HG03378 (cell line): Measurements from ENCODE around the gene WDR33.

Experiments
- ATAC-seq: cut with Tn5 transposase; IDR thresholded peaks from one replicate; pipeline ENCODE4 v1.9.1; 2021; ENCODE audit warnings: mild to moderate bottlenecking, moderate library complexity; ENCODE audit not compliant: unreplicated experiment

WDR33 gene

DNA sequence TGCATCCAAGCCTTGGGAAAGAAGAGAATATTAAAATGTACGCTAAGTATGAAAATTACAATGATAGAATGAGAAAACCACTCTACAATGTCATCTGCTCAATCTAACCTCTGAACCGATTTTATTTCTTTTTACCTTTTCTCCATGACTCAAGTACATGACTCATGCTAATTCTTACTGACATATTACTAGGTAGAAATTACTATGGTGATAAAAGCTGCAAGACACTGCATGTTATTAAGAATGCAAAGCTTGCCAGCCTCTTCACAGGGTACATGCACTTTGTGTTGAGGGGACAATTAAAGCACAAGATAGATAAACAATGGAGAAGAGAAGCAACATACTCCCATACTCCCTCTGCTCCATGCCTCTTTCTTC, 89.0 kb downstream of the WDR33 start:
- ATAC-seq = no peak

DNA sequence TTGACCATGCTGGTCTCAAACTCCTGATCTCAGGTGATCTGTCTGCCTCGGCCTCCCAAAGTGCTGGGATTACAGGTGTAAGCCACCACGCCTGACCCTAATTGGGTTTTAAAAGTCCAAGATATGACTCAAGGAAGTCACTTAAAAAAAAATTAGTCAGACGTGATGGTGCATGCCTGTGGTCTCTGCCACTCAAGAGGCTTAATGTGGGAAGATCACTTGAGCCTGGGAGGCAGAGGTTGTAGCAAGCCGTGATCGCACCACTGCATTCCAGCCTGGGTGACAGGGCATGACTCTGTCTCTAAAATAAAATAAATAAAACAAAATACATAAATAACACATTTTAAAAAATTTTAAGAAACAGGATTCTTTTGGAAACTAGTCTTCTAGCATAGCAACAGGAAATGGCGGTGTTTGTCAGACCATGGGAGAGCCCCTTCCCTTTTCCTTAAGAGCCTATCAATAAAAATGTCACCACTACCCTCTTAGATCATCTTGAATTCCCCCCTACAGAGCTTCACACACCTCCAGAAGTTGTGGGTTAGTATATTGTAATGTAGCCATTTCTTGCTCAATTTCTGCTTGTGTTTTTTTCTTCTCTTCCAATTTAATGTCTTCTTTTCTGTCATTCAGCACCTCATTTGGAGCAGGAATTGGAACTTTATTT, 89.5 kb downstream of the WDR33 start:
- ATAC-seq = no peak

DNA sequence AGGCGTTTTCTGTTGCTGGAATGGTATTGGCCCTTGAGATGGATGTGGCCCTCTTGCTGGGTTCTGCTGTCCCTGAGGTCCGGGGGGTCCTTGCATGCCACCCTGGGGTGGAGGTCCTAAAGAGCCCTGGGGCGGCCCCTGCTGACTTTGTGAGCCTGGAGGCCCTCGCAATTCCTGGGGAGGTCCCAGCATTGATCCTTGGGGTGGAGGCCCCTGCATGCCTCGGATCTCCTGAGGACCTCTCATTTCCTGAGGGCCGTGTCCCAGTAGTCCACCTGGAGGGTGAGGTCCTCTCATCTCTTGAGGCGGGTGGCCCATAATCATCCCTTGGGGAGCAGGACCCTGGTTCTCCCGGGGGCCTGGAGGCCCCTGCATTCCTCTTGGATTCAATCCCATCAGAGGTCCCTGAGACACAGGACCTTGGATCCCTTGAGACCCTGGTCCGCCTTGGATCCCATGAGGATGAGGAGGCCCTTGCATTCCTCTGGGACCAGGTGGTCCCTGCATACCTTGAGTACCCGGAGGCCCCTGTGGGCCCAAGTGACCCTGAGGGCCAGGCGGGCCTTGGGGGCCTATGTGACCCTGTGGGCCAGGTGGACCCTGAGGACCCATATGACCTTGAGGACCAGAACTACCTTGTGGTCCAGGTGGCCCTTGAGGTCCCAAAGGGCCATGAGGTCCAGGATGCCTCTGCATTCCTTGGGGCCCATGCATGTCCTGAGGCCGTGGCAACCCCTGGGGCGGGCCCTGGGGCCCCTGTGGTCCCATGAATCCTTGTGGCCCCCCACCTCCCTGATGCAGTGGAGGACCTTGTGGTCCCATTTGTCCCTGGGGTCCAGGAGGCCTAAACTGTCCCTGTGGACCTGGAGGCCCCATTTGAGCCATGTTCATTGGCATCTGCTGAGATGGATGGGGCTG, 91.4 kb downstream of the WDR33 start:
- ATAC-seq = no peak

DNA sequence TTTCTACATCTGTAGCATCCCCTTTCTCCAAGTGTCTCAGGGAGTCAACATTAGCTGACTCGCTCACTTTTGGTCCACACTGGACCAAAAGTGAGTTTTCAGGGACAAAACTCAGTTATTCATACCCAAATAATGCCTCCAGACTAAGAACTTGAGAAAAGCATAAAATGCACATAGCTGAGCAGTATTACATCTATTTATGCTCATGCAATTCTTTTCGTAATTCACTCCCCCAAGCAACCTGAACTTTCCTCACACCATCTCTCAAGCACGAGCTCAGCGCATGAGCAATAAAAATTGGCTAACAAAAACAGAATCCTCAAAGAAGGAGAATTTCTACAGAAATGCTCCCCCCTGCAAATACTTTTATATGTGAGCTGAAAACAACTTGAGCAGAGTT, 92.7 kb downstream of the WDR33 start:
- no peak for ATAC-seq

DNA sequence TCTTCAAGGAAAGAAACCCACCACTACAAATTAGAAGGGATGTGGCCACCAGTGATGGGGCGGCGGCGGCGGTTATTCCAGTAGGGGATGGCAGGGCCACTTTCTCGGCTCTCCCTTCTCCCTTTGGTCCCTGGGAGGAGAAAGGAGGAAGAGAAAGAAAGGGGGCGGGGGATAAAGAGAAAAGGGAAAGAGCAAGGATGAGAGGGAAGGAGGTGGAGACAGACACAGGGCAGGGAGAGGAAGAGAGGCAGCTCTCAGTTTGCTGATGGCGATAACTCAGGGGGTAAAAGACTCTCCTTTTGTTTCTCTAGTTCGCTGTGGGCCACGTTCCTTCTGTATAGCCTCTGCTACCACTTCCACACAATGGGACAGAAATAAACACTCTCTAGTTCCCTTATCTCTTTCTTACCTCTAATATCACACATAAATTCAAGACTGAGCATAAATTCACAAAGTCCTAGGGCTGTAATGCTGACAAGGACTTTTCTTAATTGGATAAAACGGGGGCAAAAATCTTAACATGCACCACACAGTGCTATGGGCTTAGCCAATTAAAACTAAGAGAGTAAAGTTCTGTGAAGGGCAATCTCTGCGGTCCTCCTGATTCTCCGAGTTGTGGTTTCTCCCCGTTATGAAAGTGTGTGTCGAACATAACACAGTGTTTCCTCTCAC, 95.1 kb downstream of the WDR33 start:
- ATAC-seq = no peak

DNA sequence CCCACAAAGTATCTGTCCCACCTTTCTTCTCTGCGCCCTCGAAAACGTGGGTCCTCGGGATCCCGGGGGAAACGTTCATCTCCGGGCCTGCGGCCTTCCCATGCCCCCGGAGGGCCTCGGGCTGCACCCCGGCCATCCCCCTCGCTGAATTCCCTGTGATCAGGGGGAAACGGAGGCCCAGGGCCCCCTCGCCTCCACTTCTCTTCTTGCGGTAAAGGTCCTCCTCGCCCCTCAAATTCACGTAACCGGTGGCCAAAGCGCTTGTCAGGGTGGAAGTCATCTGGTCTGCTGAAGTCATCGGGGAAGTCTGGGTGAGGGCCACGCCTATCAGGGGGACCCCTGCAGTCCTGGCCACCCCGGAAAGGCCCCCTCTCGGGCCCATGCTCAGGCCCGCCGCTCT, 97.4 kb downstream of the WDR33 start:
- ATAC-seq = no peak

DNA sequence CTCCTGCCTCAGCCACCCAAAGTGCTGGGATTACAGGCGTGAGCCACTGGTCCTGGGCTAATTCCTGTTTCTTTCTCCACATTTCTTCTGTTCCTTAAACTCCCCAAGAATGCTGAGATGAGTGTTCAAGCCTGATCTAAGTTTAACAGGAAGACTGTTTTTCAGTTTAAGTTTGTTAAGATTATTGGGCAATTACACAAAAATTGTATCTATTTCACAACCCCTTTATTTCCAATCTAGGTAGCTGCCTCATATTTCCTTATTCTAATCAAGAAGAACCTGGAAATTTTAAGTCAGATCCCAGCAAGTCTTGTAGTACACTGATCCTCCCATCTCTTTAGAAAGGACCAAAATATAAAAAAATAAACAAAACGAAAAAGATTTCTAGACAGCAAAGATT, 98.0 kb downstream of the WDR33 start:
- no peak for ATAC-seq

DNA sequence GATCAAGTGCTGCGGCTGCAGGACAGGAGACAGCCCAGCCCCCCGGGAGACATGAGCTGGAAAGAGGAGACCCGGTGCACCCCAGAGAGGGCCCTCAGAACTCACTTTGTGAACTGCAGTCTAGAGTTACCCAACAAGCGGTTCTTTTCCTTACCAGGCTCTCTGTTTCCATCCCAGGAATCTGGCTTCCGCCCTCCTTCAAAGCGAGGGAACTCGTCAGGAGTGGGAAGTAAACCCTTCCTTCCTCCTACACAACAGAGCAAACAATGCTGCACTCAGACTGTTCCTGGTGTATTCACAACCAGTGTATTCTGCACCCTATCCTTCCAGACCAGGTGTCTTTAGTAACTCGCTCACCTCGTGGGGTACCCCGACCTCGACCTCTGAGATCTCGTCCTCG, 101.6 kb downstream of the WDR33 start:
- ATAC-seq = no peak

DNA sequence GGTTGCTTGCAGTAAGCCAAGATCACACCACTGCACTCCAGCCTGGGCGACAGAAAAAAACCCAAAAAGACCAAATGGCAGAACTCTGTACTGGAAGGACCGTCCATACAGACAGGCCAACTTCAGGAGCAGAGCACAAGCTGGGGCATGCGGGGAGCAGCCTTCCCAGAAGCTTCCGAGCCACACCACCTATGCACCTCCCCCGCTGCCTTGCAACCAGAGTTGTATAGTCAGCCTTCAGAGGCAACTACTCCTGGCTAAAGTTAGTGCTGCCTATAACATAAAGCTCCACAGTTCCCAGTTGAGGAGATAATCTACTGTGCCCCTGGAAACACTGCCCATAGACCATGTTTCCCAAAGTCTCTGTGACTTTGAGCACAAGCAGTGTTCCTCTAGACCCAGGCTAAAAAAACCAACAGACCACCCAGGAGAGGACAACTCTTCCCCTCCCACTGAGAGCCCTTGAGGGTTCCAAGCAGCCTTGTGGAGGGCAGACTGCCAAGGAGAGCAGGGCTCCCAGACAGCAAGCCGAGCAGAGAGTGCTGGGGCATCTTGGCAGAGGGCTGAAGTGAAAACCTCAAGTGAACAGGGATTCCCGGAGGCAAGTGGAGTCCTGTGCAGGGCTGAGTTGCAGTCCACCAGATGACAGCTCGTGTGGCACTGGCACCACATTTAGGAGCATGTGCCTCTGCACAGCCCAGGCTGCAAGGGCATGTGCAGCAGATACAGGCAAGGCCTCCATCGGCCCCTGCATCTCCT, 102.9 kb downstream of the WDR33 start:
- ATAC-seq = no peak

DNA sequence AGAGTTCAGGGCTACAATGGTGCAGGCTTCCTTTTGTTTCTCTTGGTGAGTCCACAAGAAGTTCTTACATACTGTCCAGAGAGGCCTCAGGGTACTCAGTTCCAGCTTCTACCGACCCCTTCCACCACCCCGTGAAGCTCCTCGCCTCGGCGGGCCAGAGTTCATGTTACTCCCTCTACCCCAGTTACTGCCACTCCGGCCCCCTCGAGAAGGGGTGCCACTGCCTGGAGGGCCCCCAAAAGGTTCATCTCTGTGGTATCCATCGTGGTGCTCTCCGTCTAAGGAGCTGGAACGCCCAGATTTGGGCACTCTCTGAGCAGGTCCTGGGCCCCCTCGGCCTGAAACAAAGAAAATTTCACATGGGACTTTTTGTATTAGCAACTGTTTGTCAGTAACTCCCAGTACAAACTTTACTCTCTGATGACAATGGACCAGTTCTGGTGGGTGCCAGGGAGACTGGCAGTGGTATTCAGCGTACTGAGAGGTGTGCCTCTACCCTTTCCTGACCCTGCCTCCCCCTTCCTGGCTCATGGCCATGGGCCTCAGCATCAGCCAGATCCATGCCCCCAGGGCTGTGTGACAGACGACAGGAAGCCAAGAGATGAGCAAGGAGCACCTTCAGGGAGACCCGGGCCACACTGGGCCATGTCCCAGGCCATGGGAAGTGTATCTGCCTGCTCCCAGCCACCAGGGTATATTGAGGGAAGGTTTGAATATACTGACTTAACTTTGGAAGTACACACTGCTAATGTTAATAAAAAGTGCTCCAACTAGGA, 104.6 kb downstream of the WDR33 start:
- ATAC-seq = no peak

DNA sequence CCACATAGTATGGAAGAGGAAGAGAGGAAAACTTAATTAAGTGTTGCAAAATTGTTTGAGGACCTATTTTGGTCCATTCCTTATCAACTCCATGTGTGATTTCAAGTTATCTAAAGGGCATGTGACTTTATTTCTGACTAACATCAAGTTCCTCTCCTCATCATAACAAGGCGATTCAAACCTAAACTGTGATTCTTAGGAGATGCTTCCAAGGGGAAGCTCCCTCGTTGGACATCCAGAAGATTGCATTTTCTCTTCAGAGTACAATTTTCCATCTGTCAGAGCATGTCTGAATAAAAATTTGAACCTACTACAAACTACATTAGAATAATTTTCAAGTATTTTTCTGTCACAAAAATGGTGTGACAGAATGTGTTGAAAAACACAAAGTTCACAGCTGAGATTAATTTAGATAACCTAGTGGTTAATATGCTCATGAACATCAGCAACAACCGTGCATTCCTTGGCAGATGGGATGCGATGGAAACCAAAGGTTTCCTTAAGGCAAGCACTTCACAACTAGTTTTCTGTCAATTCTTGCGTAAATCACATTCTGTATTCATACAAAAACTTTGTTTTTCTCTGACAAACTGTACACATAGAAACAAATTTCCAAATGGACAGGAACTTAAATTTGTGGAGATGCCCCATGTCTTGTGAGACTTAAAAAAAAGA, 105.4 kb downstream of the WDR33 start:
- ATAC-seq = no peak

DNA sequence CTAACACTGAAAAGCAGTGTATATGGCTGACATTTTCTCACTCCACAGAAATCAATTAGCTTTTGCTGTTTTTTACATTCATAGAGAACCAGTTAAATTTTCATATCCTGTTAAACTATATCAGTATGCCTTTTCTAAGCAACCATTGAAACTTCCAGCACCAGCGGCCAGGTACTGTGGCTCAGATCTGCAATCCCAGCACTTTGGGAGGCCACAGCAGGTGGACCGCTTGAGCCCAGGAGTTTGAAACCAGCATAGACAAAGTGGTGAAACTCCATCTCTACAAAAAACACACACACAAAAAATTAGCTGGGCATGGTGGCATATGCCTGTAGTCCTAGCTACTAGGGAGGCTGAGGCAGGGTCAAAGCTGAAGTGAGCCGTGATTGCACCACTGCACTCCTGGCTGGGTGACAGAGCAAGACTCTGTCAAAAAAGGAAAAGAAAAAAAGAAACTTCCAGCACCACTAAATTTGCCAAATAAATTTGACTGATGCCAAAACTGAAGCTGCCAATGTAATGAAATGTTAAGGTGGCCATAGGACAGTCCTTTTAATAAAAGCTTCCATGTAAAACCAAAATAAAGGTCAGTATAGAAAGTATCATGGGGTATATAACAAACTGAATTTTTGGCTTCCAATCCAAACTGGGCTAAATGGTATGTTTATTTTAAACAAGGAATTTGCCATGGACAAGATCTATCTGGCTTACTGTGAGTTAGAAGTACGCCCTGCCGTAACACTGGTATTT, 106.2 kb downstream of the WDR33 start:
- no peak for ATAC-seq

DNA sequence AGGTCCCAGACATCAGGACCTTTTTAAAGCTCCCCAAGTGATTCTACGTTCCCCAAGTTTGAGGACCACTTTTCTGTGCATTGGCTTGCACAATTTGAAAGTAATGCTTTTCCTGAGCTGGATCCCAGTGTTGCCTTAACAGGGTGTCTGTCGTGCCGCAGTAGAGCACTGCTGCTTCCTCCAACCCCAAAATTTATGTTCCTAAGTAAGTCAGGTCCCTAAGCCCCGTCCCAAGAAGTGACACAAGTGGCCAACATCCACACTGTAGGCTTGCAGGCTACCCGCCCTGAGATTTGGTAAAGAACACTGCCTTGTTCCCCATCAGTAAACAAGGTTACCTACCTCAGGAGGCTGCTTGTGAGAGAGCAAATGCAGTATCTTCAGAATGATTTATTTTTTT, 107.7 kb downstream of the WDR33 start:
- ATAC-seq = no peak

DNA sequence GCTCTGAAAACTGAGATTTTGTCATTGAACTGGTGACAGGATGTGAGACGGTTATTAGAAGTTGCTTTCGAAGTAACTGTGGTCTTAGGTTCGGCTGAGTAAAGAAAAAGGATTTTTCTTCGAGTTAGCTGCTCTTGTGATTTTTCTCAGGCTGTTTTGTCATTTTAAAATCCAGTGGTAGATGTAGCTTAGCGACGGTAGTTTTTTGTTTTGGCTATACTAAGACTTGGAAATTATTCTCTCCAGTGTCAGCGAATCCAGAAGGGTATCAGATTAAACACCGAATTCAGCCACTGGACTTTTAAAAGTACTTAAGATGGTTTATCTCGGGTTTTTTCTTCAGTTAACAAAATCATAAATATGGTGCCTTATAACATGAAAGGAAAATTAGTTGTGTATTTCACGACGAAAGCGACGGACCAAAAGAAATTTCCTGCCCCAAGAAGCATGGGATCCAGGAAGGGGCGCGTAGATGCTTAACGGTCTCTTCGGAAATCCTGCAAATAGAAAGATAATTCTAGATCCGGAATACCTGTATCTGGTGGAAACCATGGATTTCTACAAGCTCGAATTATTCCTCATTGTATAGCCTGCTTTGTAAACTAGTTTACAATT, 108.5 kb downstream of the WDR33 start:
- no peak for ATAC-seq

DNA sequence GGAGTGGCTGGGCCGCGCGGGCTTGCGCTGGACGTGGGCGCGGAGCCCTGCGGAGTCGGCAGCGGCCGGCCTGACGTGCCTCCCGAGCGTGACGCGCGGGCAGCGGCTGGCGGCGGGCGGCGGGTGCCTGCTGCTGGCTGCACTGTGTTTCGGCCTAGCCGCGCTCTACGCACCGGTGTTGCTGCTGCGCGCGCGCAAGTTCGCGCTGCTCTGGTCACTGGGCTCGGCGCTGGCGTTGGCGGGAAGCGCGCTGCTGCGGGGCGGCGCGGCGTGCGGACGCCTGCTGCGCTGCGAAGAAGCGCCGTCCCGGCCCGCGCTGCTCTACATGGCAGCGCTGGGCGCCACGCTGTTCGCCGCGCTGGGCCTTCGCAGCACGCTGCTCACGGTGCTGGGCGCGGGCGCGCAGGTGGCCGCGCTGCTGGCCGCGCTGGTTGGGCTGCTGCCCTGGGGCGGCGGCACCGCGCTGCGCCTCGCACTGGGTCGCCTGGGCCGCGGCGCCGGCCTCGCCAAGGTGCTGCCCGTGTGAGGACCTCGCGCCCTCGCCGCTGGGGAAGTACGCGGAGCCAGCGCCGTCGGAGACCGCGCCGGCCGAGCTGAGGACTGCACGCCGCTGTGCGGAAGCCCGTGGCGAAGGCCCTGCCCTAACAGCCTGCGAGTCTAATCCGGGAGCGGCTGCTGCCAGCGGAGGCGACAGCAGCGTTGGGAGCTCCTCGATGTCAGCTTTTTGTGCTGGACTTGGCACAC, 109.1 kb downstream of the WDR33 start:
- ATAC-seq = peak; percentile 32

DNA sequence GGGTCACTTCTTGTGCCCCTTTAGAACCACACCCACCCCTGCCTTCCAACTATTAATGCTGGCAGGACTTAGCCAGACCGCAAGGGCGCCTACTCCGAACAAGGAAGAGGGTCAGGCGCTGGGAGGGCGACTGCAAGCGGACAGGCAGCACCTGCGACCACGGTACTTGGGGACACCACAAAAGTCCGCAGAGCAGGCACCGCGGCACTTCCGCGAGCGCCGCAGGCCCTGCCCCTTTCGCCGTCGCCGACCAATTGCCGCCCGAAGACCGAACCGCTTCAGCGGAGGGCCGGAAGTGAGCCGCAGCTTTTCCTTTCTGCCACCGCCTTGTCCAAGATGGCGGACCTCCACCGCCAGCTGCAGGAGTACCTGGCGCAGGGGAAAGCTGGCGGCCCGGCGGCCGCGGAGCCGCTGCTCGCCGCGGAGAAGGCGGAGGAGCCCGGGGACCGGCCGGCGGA, 109.7 kb downstream of the WDR33 start, which contains the start of gene SFT2D3:
SFT2D3 (plus strand) TSS at position 305 of the 458 bp plus-strand sequence; CDS start at position 337, 32 bp downstream.
- peak; percentile 60 for ATAC-seq

DNA sequence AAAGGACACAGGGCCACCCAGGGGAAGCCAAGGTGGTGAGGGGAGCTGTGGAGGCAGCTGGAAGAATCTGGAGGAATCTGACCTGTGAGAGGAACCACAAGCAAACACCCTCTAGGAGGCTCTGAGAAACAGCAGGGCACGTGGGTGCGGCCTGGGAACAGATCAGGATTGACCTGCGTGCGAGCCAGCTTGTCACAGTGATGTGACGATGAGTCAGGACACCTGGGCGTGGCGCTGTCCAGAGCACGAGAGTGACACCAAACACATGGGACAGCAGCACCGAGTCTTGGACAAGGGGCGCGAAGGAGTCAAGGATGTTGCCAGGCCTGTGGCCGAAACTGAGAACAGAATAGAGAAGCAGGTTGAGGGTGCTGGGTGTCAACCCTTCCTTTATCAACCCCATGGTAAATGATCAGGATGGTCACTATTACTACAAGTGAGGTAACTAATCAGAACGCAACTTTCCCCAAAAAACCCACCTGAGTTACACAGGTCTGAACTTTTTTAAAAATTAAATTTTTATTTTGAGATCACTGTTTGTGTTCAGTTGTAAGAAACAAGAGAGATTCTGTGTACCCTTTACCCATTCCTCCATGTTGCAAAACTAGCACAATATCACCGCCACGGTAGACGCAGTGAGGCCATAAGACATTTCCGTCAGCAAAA, 110.3 kb downstream of the WDR33 start:
- ATAC-seq = peak; percentile 79
